ENCODE results near the gene PITPNM2.
A peak's percentile ranks its signal among the peaks of the same experiment; 100 is the strongest.

PITPNM2 gene

DNA sequence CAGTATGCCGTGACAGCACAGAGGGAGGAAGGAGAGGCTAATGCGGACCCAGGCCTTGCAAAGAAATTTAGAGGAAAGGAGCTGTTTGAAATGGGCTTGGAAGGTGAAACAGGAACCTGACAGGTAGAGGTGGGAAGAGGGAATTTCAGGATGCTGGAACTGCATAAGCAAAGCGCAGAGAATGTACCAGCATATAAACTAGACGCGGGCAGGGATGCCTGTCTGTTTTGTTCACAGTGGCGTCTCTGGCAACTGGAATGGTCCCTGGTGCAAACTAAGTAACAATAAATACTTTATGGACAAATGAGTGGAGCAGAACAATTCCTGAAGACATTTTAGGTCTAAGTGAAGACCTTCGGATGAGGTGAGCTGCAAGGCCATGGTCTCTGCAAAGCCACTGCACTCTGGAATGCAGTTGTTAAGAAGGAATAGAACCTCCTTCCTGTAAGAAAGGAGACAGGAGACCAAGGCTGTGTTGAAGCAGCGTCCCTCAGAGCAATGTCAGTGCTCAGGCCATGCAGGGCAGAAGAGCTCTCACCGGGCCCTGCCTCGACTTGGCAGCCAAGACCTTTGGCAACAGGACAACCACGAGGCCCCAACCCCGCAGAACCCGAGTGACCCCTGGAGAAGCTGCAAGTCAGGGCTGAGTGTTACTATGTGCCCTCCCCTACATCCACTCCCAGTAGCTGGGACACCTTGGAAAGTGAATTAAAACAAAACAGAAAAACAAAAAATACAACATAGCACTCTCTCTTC, 42.8 kb downstream of the PITPNM2 start:
- peaks cover 65% of the 10 kb centered on the region; the same call in 1 of the 2 replicates for H3K36me3 ChIP-seq (ENCODE audit: insufficient read depth, low read length)
- no peaks in the 10 kb centered on the region for H4K20me1 ChIP-seq (ENCODE audit: insufficient read depth, low read length)
- H3K9ac ChIP-seq (ENCODE audit: low read length): no peak overlapping the region; the same call in 1 of the 2 replicates
- H2AFZ ChIP-seq (ENCODE audit: low read length): no peak overlapping the region
- peaks cover 59% of the 10 kb centered on the region for H3K4me1 ChIP-seq (ENCODE audit: insufficient read depth, low read length, severe bottlenecking)
- peak overlapping the region; percentile 65 for H3K27ac ChIP-seq (ENCODE audit: low read depth, low read length, poor library complexity, severe bottlenecking)
- no peaks in the 10 kb centered on the region for H3F3A ChIP-seq (ENCODE audit: insufficient read depth, low read length)
- H3K9me3 ChIP-seq (ENCODE audit: low read length): no peaks in the 10 kb centered on the region
- no peak for TF ChIP-seq EZH2 (IDR thresholded peaks at IDR 0.05; ENCODE audit: borderline replicate concordance, low read length)
- TF ChIP-seq, protein P1, sequence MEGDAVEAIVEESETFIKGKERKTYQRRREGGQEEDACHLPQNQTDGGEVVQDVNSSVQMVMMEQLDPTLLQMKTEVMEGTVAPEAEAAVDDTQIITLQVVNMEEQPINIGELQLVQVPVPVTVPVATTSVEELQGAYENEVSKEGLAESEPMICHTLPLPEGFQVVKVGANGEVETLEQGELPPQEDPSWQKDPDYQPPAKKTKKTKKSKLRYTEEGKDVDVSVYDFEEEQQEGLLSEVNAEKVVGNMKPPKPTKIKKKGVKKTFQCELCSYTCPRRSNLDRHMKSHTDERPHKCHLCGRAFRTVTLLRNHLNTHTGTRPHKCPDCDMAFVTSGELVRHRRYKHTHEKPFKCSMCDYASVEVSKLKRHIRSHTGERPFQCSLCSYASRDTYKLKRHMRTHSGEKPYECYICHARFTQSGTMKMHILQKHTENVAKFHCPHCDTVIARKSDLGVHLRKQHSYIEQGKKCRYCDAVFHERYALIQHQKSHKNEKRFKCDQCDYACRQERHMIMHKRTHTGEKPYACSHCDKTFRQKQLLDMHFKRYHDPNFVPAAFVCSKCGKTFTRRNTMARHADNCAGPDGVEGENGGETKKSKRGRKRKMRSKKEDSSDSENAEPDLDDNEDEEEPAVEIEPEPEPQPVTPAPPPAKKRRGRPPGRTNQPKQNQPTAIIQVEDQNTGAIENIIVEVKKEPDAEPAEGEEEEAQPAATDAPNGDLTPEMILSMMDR (IDR thresholded peaks at IDR 0.05; ENCODE audit: low read length): no peak
- H3K4me2 ChIP-seq (ENCODE audit: low read length): no peak overlapping the region; the same call in 1 of the 2 replicates
- no peaks in the 10 kb centered on the region for H3K9me2 ChIP-seq (ENCODE audit: low read depth, low read length)
- peaks cover 16% of the 10 kb centered on the region for H3K79me2 ChIP-seq (ENCODE audit: insufficient read depth, low read length)
- no peak overlapping the region for H3K4me3 ChIP-seq (ENCODE audit: low read depth, low read length, poor library complexity, severe bottlenecking)
- H3K27me3 ChIP-seq (ENCODE audit: insufficient read depth, low read length): no peaks in the 10 kb centered on the region

DNA sequence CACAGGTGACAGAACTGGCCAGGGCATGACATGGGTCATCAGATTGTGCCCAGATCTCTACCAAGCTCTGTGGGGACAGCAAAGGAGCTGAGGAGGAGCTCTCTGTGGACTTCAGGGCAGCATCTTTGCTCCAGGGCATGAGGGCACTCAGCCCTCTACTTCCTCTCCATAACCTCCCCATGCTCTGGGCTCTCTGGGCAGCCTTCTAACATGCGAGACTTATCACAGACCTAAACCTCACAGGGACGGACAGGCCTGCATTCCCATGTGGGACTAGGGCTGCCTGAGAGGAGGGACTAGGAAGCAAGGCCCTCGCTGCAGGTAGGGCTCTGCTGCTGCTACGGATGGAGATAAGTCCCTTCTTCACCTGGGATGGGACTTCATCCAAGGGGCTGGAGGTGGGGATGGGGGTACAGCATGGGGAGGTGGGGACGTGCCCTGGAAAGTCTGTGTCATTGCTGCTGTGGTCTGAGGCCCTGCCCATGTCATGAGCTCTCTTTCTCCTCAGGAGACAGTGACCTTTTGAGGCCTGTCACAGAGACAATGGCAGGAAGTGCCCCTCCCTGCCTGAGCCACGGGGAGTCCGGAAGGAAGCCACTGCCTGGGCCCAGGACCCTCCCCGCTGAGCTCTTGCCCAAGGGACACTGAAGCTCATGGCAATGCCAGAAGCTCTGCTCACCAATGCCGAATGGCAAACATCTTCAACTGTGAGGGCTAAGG, 44.1 kb downstream of the PITPNM2 start:
- H3K79me2 ChIP-seq (ENCODE audit: insufficient read depth, low read length): peaks cover 5% of the 10 kb centered on the region
- peak overlapping the region; percentile 8; the same call in 1 of the 2 replicates for H3K9ac ChIP-seq (ENCODE audit: low read length)
- H3K36me3 ChIP-seq (ENCODE audit: insufficient read depth, low read length): peaks cover 73% of the 10 kb centered on the region; the same call in 1 of the 2 replicates
- no peaks in the 10 kb centered on the region for H3F3A ChIP-seq (ENCODE audit: insufficient read depth, low read length)
- TF ChIP-seq, protein P1 (IDR thresholded peaks at IDR 0.05; ENCODE audit: low read length): no peak
- no peak for TF ChIP-seq EZH2 (IDR thresholded peaks at IDR 0.05; ENCODE audit: borderline replicate concordance, low read length)
- no peak overlapping the region for H3K4me3 ChIP-seq (ENCODE audit: low read depth, low read length, poor library complexity, severe bottlenecking)
- no peaks in the 10 kb centered on the region for H3K9me2 ChIP-seq (ENCODE audit: low read depth, low read length)
- no peaks in the 10 kb centered on the region for H4K20me1 ChIP-seq (ENCODE audit: insufficient read depth, low read length)
- H3K27ac ChIP-seq (ENCODE audit: low read depth, low read length, poor library complexity, severe bottlenecking): peak overlapping the region; percentile 65
- H3K4me1 ChIP-seq (ENCODE audit: insufficient read depth, low read length, severe bottlenecking): peaks cover 59% of the 10 kb centered on the region
- peak overlapping the region; percentile 14; the same call in 1 of the 2 replicates for H3K4me2 ChIP-seq (ENCODE audit: low read length)
- no peaks in the 10 kb centered on the region for H3K9me3 ChIP-seq (ENCODE audit: low read length)
- no peak overlapping the region for H2AFZ ChIP-seq (ENCODE audit: low read length)
- H3K27me3 ChIP-seq (ENCODE audit: insufficient read depth, low read length): no peaks in the 10 kb centered on the region

DNA sequence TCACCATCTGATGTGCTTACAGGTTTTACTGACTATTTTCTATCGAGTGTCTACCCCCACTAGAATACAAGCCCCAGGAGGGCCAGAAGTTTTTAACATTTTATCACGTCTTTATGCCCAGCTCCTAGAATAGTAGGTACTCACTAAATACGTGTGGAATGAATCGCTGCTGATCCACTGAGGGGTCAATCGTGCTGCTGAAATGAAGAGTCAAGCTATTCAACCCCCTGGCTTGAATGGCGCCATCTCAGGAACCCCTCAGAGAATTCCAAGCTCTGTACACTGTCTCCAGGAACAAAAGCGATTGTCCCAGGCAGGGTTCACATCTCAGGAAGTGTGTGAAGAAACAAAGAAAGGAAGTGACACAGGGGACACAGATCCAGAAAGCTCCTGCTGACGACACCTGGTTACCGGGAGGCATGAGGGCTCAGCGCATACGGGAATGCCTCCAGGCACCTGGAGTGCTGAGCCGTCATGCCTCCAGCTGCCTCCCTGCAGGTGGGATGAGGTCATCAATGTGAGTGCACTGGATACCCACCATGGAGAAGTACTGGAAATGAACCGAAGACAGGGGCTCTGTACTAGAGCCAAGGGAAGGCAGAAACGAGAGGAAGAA, 45.6 kb downstream of the PITPNM2 start:
- Histone ChIP-seq H3K4me1 (ENCODE audit: insufficient read depth, low read length, severe bottlenecking) (peaks cover 66% of the 10 kb centered on the region), H3K27ac (ENCODE audit: low read depth, low read length, poor library complexity, severe bottlenecking) (peak overlapping the region; percentile 65), H3K36me3 (ENCODE audit: insufficient read depth, low read length) (peaks cover 77% of the 10 kb centered on the region; the same call in 1 of the 2 replicates), H3K9me2 (ENCODE audit: low read depth, low read length) (no peaks in the 10 kb centered on the region), H4K20me1 (ENCODE audit: insufficient read depth, low read length) (no peaks in the 10 kb centered on the region), H3K4me3 (ENCODE audit: low read depth, low read length, poor library complexity, severe bottlenecking) (no peak overlapping the region), H3K9ac (ENCODE audit: low read length) (no peak overlapping the region), H2AFZ (ENCODE audit: low read length) (no peak overlapping the region), H3K9me3 (ENCODE audit: low read length) (no peaks in the 10 kb centered on the region), H3K79me2 (ENCODE audit: insufficient read depth, low read length) (no peaks in the 10 kb centered on the region; the same call in 1 of the 2 replicates), H3K27me3 (ENCODE audit: insufficient read depth, low read length) (no peaks in the 10 kb centered on the region), H3K4me2 (ENCODE audit: low read length) (no peak overlapping the region), H3F3A (ENCODE audit: insufficient read depth, low read length) (no peaks in the 10 kb centered on the region)
- TF ChIP-seq, protein P1 (IDR thresholded peaks at IDR 0.05; ENCODE audit: low read length): no peak
- no peak for TF ChIP-seq EZH2 (IDR thresholded peaks at IDR 0.05; ENCODE audit: borderline replicate concordance, low read length)
